Progenitor cell of endocrine pancreas (in vitro differentiated cells): ENCODE results near the gene MUC7. TPM values are rescaled to one million over a fixed set of nuclear protein-coding genes. Genes with fewer than 3 reads are reported as not detected.
"Not testable (repeated sequence)": the region's sequence is repeated elsewhere in the genome, so short reads cannot be mapped to it uniquely, and the experiment has no call there.

ENCODE experiments used
- DNase-seq: peaks from one replicate; pipeline ENCODE4 v3.0.0; 2021; ENCODE audit warnings: low spot score; ENCODE audit not compliant: unreplicated experiment
- H3K27ac Mint-ChIP-seq: 2 replicates; pipeline ENCODE4 v1.8.0; 2021; ENCODE audit warnings: mild to moderate bottlenecking, moderate library complexity, mixed read lengths
- H3K27me3 Mint-ChIP-seq: 2 replicates; pipeline ENCODE4 v1.8.0; 2021; ENCODE audit warnings: mixed read lengths
- H3K36me3 Mint-ChIP-seq: 2 replicates; pipeline ENCODE4 v1.8.0; 2022; ENCODE audit warnings: mixed read lengths; ENCODE audit not compliant: insufficient read depth
- H3K4me1 Mint-ChIP-seq: 2 replicates; pipeline ENCODE4 v1.8.0; 2021; ENCODE audit warnings: low read depth, mixed read lengths
- H3K4me3 Mint-ChIP-seq: 2 replicates; pipeline ENCODE4 v1.8.0; 2021; ENCODE audit warnings: low read depth, mild to moderate bottlenecking, moderate library complexity, mixed read lengths
- H3K9me3 Mint-ChIP-seq: 2 replicates; pipeline ENCODE4 v1.8.0; 2021; ENCODE audit warnings: low read depth, mixed read lengths
- CTCF ChIP-seq: fragments of 200-600 bp; sonication (generic); IDR thresholded peaks from one replicate; pipeline ENCODE4 v1.5.0; 2021; ENCODE audit warnings: antibody characterized with exemption, mild to moderate bottlenecking; ENCODE audit not compliant: unreplicated experiment
- total RNA-seq: library from RNA; stranded (reverse); gene quantifications from 2 replicates; pipeline ENCODE4 v1.2.1, GENCODE V29; 2021

MUC7 gene
- total RNA-seq, 1 donor from 2014 or later: not detected

GRCh38 chr4:70449220-70449619 is 22.8 kb upstream of the MUC7 start:
- no peaks in the 10 kb centered on the region for H3K27me3 Mint-ChIP-seq
- TF ChIP-seq CTCF: no peak
- peaks cover 14% of the 10 kb centered on the region for H3K9me3 Mint-ChIP-seq
- H3K4me3 Mint-ChIP-seq: no peak overlapping the region
- H3K4me1 Mint-ChIP-seq: no peaks in the 10 kb centered on the region
- no peaks in the 10 kb centered on the region for H3K36me3 Mint-ChIP-seq
- DNase-seq: no peak
- no peak overlapping the region for H3K27ac Mint-ChIP-seq

GRCh38 chr4:70452946-70453345 is 19.1 kb upstream of the MUC7 start:
- H3K27ac Mint-ChIP-seq: no peak overlapping the region
- no peaks in the 10 kb centered on the region for H3K36me3 Mint-ChIP-seq
- TF ChIP-seq CTCF: no peak
- no peaks in the 10 kb centered on the region for H3K27me3 Mint-ChIP-seq
- peaks cover 14% of the 10 kb centered on the region for H3K9me3 Mint-ChIP-seq
- no peak overlapping the region for H3K4me3 Mint-ChIP-seq
- no peaks in the 10 kb centered on the region for H3K4me1 Mint-ChIP-seq
- no peak for DNase-seq

DNA sequence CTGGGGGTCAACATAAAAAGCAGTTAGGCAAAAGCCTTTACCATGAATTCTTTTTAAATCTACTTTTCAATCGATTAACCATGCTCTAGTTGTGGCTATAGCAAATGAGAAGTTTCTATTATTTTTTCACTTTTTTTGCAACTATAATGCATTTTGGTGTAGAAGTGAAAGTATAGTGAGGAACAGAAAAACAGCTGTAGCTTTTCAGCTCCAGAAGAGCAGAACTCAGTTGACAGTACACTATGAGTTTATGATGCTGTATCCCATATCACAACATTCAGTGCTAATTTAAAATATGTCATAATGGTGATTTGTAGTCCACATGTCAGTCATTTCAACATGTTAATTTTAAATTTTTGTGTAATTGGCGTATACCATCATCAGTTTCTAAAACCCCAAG is 8.7 kb upstream of the MUC7 start:
- H3K27ac Mint-ChIP-seq: no peak overlapping the region
- no peak for DNase-seq
- H3K27me3 Mint-ChIP-seq: no peaks in the 10 kb centered on the region
- TF ChIP-seq CTCF: no peak
- H3K4me3 Mint-ChIP-seq: no peak overlapping the region
- H3K4me1 Mint-ChIP-seq: no peaks in the 10 kb centered on the region
- H3K9me3 Mint-ChIP-seq: peaks cover 16% of the 10 kb centered on the region
- H3K36me3 Mint-ChIP-seq: no peaks in the 10 kb centered on the region

GRCh38 chr4:70473679-70474078 is 1.7 kb downstream of the MUC7 start:
- H3K9me3 Mint-ChIP-seq: peaks cover 6% of the 10 kb centered on the region
- H3K4me1 Mint-ChIP-seq: no peaks in the 10 kb centered on the region
- H3K27me3 Mint-ChIP-seq: no peaks in the 10 kb centered on the region
- no peak overlapping the region for H3K27ac Mint-ChIP-seq
- DNase-seq: no peak
- H3K4me3 Mint-ChIP-seq: no peak overlapping the region
- no peaks in the 10 kb centered on the region for H3K36me3 Mint-ChIP-seq
- TF ChIP-seq CTCF: no peak

GRCh38 chr4:70488748-70489147 is 16.8 kb downstream of the MUC7 start:
- no peaks in the 10 kb centered on the region for H3K27me3 Mint-ChIP-seq
- no peaks in the 10 kb centered on the region for H3K36me3 Mint-ChIP-seq
- no peak overlapping the region for H3K27ac Mint-ChIP-seq
- peaks cover 7% of the 10 kb centered on the region for H3K4me1 Mint-ChIP-seq
- DNase-seq: no peak
- no peak overlapping the region for H3K4me3 Mint-ChIP-seq
- TF ChIP-seq CTCF: no peak
- H3K9me3 Mint-ChIP-seq: no peaks in the 10 kb centered on the region

- Mint-ChIP-seq H3K27me3 (no peaks in the 10 kb centered on the region), H3K27ac (no peak overlapping the region), H3K4me3 (no peak overlapping the region), H3K36me3 (no peaks in the 10 kb centered on the region), H3K4me1 (peaks cover 2% of the 10 kb centered on the region), H3K9me3 (peaks cover 5% of the 10 kb centered on the region)
- no peak for TF ChIP-seq CTCF
- no peak for DNase-seq
Measured at GRCh38 chr4:70496231-70496630, 24.2 kb downstream of the MUC7 start.

- H3K9me3 Mint-ChIP-seq, H3K27ac Mint-ChIP-seq, H3K36me3 Mint-ChIP-seq: not testable (repeated sequence)
Measured at GRCh38 chr4:70501838-70502237, 29.8 kb downstream of the MUC7 start.

More at GRCh38 chr4:70501838-70502237, 29.8 kb downstream of the MUC7 start:
- not testable (repeated sequence) for H3K27me3 Mint-ChIP-seq, H3K4me1 Mint-ChIP-seq, DNase-seq, H3K4me3 Mint-ChIP-seq
